ENCODE data around the gene HBG1.
A peak's percentile ranks its signal among the peaks of the same experiment; 100 is the strongest.

The HBG1 gene

GRCh38 chr11:5283882-5284281 is 34.2 kb upstream of the HBG1 start:
- no peak for DNase-seq (ENCODE audit: low spot score in 2 of 2)
- no peaks in the 10 kb centered on the region for H3K9me3 Mint-ChIP-seq
- no peaks in the 10 kb centered on the region for H3K4me1 Mint-ChIP-seq
- no peak overlapping the region for H3K27ac Mint-ChIP-seq
- H3K4me3 Mint-ChIP-seq: no peak overlapping the region
- ATAC-seq: no peak
- no peaks in the 10 kb centered on the region for H3K36me3 Mint-ChIP-seq

DNA sequence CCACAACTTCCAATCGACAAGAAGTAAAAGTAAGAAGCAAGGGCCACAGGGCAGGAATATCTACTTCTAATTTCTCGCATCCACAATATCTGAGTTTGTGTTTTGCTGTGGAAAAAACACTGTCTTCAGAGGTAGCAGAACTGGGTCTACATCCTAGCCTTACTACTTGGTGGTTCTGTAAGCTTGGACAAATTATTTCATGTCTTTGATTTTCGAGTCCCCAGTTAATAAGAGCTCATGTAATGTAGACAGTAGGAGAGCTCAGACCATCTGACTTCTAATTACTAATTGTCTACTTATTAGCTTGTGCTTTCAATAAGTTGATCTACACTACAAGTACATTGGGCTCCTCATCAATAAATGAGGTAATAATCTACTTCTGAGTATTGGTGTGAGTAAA is 33.4 kb upstream of the HBG1 start:
- no peak for ATAC-seq
- Mint-ChIP-seq H3K4me1 (no peaks in the 10 kb centered on the region), H3K9me3 (no peaks in the 10 kb centered on the region), H3K36me3 (no peaks in the 10 kb centered on the region), H3K27ac (no peak overlapping the region), H3K4me3 (no peak overlapping the region)
- no peak for DNase-seq (ENCODE audit: low spot score in 2 of 2)

- Mint-ChIP-seq H3K27ac (no peak overlapping the region), H3K9me3 (no peaks in the 10 kb centered on the region), H3K4me1 (no peaks in the 10 kb centered on the region), H3K4me3 (no peak overlapping the region), H3K36me3 (no peaks in the 10 kb centered on the region)
- DNase-seq (ENCODE audit: low spot score in 2 of 2): no peak
- no peak for ATAC-seq
Measured at GRCh38 chr11:5282628-5283027, 33.0 kb upstream of the HBG1 start.

DNA sequence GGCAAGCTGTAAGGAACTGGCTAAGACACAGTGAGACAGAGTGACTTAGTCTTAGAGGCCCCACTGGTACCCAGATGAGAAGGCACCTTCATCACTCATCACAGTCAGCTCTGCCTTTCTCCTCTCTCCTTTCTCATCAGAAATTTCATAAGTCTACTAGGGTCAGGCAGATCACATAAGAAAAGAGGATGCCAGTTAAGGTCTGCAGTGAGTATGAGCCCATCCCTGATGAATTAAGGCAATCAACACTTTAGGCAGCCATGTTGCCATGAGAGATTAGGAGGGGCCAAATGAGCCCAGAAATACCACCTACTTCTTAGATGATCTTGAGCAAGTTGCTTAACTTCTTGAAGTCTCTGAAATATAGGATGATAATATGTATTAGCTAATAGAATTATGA is 31.9 kb upstream of the HBG1 start:
- peak; percentile 34 for ATAC-seq
- Mint-ChIP-seq H3K27ac (no peak overlapping the region), H3K36me3 (no peaks in the 10 kb centered on the region), H3K9me3 (no peaks in the 10 kb centered on the region), H3K4me3 (no peak overlapping the region), H3K4me1 (no peaks in the 10 kb centered on the region)
- no peak for DNase-seq (ENCODE audit: low spot score in 2 of 2)

GRCh38 chr11:5280582-5281102 is 31.0 kb upstream of the HBG1 start:
- ATAC-seq: peak; percentile 81
- no peaks in the 10 kb centered on the region for H3K4me1 Mint-ChIP-seq
- H3K36me3 Mint-ChIP-seq: no peaks in the 10 kb centered on the region
- H3K27ac Mint-ChIP-seq: no peak overlapping the region
- H3K4me3 Mint-ChIP-seq: no peak overlapping the region
- peak in 1 of 2 donors; percentile 49 for DNase-seq (ENCODE audit: low spot score in 2 of 2)
- no peaks in the 10 kb centered on the region for H3K9me3 Mint-ChIP-seq

GRCh38 chr11:5279471-5280090 is 29.9 kb upstream of the HBG1 start:
- ATAC-seq (no peak), DNase-seq (ENCODE audit: low spot score in 2 of 2) (no peak)
- Mint-ChIP-seq H3K27ac (no peak overlapping the region), H3K9me3 (no peaks in the 10 kb centered on the region), H3K4me3 (no peak overlapping the region), H3K36me3 (no peaks in the 10 kb centered on the region), H3K4me1 (no peaks in the 10 kb centered on the region)

DNA sequence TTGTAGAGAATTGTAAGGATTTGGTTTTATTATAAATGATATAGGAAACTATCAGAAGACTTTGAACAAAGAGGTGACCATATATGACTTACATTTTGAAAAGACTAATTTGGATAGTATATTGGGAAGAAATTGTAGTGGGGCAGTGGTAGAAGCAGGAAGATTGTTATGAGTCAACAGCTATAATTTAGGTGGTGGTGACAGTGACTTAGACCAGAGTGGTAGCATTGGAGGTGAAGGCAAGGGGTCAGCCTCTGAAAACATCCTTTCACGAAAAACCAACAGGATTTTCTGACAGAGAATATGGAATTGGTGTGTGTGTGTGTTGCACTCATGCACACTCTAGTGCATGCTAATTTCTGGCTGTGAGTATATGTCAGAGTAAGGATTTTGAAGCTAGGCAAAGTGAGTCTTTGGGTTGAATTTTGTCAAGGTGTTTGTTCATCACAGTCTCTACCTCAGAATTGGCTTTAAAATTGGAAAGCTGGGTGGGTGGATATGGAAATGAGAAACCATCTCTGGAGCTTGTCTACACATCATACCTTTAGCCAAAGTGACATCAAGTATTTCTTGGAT is 28.2 kb upstream of the HBG1 start:
- H3K9me3 Mint-ChIP-seq: no peaks in the 10 kb centered on the region
- DNase-seq (ENCODE audit: low spot score in 2 of 2) (no peak), ATAC-seq (peak; percentile 14)
- H3K36me3 Mint-ChIP-seq: no peaks in the 10 kb centered on the region
- no peaks in the 10 kb centered on the region for H3K4me1 Mint-ChIP-seq
- H3K27ac Mint-ChIP-seq: no peak overlapping the region
- H3K4me3 Mint-ChIP-seq: no peak overlapping the region

DNA sequence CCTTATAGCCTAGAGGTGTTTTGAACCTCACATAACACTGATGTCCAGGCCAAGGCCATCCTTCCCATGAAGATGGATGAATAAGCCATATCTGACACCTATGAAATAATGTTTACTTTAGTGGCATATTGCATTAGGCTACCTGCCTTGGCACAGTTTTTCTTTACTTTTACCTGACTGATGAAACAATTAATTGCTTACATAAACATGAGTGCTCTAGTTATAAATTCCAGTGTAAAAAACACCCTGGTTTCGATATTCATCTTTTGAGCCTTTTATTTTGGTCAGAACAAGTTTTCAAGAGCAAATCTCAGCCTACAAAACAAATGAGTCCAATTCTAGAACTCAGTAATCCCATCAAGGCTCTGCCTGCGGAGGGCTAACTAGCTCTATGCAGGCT is 27.0 kb upstream of the HBG1 start:
- no peaks in the 10 kb centered on the region for H3K36me3 Mint-ChIP-seq
- ATAC-seq: no peak
- no peaks in the 10 kb centered on the region for H3K9me3 Mint-ChIP-seq
- no peak overlapping the region for H3K4me3 Mint-ChIP-seq
- no peak for DNase-seq (ENCODE audit: low spot score in 2 of 2)
- H3K4me1 Mint-ChIP-seq: no peaks in the 10 kb centered on the region
- H3K27ac Mint-ChIP-seq: no peak overlapping the region

DNA sequence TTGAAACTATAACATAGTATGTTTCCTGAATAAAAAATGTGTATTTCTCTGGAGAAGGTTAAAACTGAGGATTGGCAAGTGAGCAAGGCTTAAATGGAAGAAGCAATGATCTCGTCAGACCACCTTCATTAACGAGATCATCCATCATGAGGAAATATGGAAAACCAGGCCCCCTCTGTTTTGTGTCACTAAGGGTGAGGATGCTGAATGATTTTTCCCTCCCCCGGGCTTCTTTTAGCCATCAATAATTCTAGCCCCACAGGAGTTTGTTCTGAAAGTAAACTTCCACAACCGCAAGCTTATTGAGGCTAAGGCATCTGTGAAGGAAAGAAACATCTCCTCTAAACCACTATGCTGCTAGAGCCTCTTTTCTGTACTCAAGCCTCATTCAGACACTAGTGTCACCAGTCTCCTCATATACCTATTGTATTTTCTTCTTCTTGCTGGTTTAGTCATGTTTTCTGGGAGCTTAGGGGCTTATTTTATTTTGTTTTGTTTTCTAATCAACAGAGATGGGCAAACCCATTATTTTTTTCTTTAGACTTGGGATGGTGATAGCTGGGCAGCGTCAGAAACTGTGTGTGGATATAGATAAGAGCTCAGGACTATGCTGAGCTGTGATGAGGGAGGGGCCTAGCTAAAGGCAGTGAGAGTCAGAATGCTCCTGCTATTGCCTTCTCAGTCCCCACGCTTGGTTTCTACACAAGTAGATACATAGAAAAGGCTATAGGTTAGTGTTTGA is 25.9 kb upstream of the HBG1 start:
- H3K4me3 Mint-ChIP-seq: no peak overlapping the region
- no peak for DNase-seq (ENCODE audit: low spot score in 2 of 2)
- no peaks in the 10 kb centered on the region for H3K36me3 Mint-ChIP-seq
- no peak overlapping the region for H3K27ac Mint-ChIP-seq
- no peak for ATAC-seq
- no peaks in the 10 kb centered on the region for H3K4me1 Mint-ChIP-seq
- H3K9me3 Mint-ChIP-seq: no peaks in the 10 kb centered on the region

- H3K4me3 Mint-ChIP-seq: no peak overlapping the region
- DNase-seq (ENCODE audit: low spot score in 2 of 2): no peak
- H3K4me1 Mint-ChIP-seq: no peaks in the 10 kb centered on the region
- H3K9me3 Mint-ChIP-seq: no peaks in the 10 kb centered on the region
- no peaks in the 10 kb centered on the region for H3K36me3 Mint-ChIP-seq
- no peak for ATAC-seq
- no peak overlapping the region for H3K27ac Mint-ChIP-seq
Measured at GRCh38 chr11:5274395-5274794, 24.7 kb upstream of the HBG1 start.

DNA sequence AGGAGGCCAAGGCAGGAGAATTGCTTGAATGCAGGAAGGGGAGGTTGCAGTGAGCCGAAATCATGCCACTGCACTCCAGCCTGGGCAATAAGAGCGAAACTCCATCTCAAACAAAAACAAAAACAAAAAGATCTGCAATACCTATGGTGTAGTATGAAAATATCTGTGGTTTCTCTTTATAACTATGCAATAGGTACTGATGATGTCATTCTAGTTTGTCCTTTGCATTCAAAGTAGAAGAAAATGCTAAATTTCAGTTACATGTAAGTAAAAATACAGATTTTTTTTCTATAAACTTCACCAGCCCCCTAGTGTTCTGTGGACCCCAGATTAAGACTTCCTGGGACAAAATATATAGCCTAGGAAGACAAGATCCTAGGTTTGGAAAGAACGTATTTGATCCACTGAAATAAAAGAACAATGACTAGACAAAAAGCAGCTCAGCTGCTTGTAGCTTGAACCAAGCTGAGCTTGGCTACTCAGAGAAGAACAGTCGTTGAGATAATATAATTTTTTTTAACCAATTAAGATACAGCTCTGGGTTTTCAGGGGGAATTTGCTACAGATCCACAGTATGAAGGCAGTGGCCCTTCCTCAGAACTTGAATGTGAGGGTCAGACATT is 22.8 kb upstream of the HBG1 start:
- ATAC-seq: no peak
- no peak for DNase-seq (ENCODE audit: low spot score in 2 of 2)
- H3K36me3 Mint-ChIP-seq: no peaks in the 10 kb centered on the region
- H3K4me1 Mint-ChIP-seq: no peaks in the 10 kb centered on the region
- no peaks in the 10 kb centered on the region for H3K9me3 Mint-ChIP-seq
- H3K27ac Mint-ChIP-seq: no peak overlapping the region
- H3K4me3 Mint-ChIP-seq: no peak overlapping the region

- no peaks in the 10 kb centered on the region for H3K36me3 Mint-ChIP-seq
- no peaks in the 10 kb centered on the region for H3K9me3 Mint-ChIP-seq
- H3K27ac Mint-ChIP-seq: no peak within 1 kb of the TSS
- no peak within 1 kb of the TSS for H3K4me3 Mint-ChIP-seq
- ATAC-seq: no peak
- no peaks in the 10 kb centered on the region for H3K4me1 Mint-ChIP-seq
- DNase-seq (ENCODE audit: low spot score in 2 of 2): no peak
Measured at GRCh38 chr11:5269715-5270147, 20.1 kb upstream of the HBG1 start, which contains the start of gene HBE1. Gene HBE1 (minus strand): TSS chr11:5269945. CDS start chr11:5269890, 55 bp downstream.

- H3K36me3 Mint-ChIP-seq: no peaks in the 10 kb centered on the region
- no peak for ATAC-seq
- H3K9me3 Mint-ChIP-seq: peaks cover 4% of the 10 kb centered on the region
- no peak for DNase-seq (ENCODE audit: low spot score in 2 of 2)
- no peak overlapping the region for H3K27ac Mint-ChIP-seq
- no peaks in the 10 kb centered on the region for H3K4me1 Mint-ChIP-seq
- H3K4me3 Mint-ChIP-seq: no peak overlapping the region
Measured at GRCh38 chr11:5267033-5267563, 17.4 kb upstream of the HBG1 start.

DNA sequence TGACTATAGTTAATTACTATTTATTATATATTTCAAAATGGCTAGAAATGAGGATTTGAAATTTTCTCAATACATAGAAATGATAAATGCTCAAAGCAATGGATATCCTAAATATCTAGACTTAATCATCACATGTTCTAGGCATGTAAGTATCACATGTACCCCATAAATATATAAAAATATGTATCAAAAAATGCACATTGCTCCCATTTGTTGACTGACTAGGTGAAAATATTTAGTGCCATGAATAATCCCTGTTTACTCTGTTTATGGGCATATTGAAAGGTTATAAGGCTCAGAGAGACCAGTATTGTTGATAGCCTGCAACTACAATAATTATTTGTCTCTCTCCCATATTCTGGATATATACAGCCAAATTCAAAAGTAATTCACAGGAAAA is 17.0 kb upstream of the HBG1 start:
- H3K4me1 Mint-ChIP-seq: no peaks in the 10 kb centered on the region

DNA sequence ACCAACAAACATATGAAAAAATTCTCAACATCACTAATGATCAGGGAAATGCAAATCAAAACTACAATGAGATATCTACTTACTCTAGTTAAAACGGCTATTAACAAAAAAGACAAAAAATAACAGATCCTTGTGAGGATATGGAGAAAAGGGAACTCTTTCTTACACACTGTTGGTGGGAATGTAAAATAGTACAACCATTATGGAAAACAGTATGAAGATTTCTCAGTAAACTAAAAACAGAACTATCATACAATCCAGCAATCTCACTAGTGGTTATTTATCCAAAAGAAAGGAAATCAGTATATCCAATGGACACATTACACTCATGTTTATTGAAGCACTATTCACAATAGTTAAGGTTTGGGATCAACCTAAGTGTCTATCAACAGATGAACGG is 16.2 kb upstream of the HBG1 start:
- ATAC-seq (no peak), DNase-seq (ENCODE audit: low spot score in 2 of 2) (no peak)
- no peak overlapping the region for H3K27ac Mint-ChIP-seq
- H3K36me3 Mint-ChIP-seq: no peaks in the 10 kb centered on the region
- H3K4me1 Mint-ChIP-seq: no peaks in the 10 kb centered on the region
- H3K4me3 Mint-ChIP-seq: no peak overlapping the region
- H3K9me3 Mint-ChIP-seq: peaks cover 4% of the 10 kb centered on the region

More for the DNA sequence above, 17.0 kb upstream of the HBG1 start:
- no peak overlapping the region for H3K4me3 Mint-ChIP-seq
- H3K27ac Mint-ChIP-seq: no peak overlapping the region
- H3K9me3 Mint-ChIP-seq: peaks cover 4% of the 10 kb centered on the region
- no peaks in the 10 kb centered on the region for H3K36me3 Mint-ChIP-seq
- ATAC-seq (no peak), DNase-seq (ENCODE audit: low spot score in 2 of 2) (no peak)

Data from stimulated activated effector memory CD8-positive, alpha-beta T cell treated with anti-CD3 and anti-CD28 coated beads, Interleukin-12 subunit alpha, Interleukin-12 subunit beta, amount 100 ng/mL, for 72 hours (primary cell).